ENCODE measurements around the gene CNTNAP2.

DNA sequence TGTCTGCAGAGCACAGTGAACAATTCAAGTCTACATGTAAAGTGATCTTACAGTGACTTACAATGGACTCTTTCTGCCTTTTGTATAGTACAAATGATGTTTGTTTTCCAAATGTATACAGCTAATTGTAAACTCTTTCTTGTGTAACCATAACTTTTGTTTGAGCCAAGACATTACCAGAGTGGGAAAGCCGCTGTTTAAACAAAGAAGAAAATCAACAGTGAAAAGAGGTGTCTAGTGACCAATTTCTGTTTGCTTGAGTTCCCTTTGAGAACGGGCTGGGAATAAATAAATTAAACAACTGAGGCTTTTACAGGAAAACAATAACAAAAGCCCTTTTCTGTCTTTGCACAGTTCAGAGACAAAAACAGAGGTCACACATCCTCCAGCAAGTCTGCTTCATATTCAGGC lies 1163.4 kb downstream of the CNTNAP2 start:
- TF ChIP-seq, protein P1, sequence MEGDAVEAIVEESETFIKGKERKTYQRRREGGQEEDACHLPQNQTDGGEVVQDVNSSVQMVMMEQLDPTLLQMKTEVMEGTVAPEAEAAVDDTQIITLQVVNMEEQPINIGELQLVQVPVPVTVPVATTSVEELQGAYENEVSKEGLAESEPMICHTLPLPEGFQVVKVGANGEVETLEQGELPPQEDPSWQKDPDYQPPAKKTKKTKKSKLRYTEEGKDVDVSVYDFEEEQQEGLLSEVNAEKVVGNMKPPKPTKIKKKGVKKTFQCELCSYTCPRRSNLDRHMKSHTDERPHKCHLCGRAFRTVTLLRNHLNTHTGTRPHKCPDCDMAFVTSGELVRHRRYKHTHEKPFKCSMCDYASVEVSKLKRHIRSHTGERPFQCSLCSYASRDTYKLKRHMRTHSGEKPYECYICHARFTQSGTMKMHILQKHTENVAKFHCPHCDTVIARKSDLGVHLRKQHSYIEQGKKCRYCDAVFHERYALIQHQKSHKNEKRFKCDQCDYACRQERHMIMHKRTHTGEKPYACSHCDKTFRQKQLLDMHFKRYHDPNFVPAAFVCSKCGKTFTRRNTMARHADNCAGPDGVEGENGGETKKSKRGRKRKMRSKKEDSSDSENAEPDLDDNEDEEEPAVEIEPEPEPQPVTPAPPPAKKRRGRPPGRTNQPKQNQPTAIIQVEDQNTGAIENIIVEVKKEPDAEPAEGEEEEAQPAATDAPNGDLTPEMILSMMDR (IDR thresholded peaks at IDR 0.05; ENCODE audit: low read depth, low read length, missing input control), result no peak
- TF ChIP-seq JUND (IDR thresholded peaks at IDR 0.05) (no peak), SP1 (IDR thresholded peaks at IDR 0.05) (no peak), TAF1 (conservative IDR thresholded peaks at IDR 0.05) (no peak), RAD21 (IDR thresholded peaks at IDR 0.05) (no peak)
- TF ChIP-seq, protein P2, sequence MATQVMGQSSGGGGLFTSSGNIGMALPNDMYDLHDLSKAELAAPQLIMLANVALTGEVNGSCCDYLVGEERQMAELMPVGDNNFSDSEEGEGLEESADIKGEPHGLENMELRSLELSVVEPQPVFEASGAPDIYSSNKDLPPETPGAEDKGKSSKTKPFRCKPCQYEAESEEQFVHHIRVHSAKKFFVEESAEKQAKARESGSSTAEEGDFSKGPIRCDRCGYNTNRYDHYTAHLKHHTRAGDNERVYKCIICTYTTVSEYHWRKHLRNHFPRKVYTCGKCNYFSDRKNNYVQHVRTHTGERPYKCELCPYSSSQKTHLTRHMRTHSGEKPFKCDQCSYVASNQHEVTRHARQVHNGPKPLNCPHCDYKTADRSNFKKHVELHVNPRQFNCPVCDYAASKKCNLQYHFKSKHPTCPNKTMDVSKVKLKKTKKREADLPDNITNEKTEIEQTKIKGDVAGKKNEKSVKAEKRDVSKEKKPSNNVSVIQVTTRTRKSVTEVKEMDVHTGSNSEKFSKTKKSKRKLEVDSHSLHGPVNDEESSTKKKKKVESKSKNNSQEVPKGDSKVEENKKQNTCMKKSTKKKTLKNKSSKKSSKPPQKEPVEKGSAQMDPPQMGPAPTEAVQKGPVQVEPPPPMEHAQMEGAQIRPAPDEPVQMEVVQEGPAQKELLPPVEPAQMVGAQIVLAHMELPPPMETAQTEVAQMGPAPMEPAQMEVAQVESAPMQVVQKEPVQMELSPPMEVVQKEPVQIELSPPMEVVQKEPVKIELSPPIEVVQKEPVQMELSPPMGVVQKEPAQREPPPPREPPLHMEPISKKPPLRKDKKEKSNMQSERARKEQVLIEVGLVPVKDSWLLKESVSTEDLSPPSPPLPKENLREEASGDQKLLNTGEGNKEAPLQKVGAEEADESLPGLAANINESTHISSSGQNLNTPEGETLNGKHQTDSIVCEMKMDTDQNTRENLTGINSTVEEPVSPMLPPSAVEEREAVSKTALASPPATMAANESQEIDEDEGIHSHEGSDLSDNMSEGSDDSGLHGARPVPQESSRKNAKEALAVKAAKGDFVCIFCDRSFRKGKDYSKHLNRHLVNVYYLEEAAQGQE (IDR thresholded peaks at IDR 0.05), result no peak
